OCI-LY7 (cell line): ENCODE results near the gene C9orf78. TPM values are rescaled to one million over a fixed set of nuclear protein-coding genes. Genes with fewer than 3 reads are reported as not detected.

ENCODE experiments used
- BruUV-seq: library from RNA; stranded (reverse); fragments of 400-500 nt; replicated peaks from 2 replicates; lab custom pipeline; 2021; lab: Mats Ljungman, UMichigan
- CTCF ChIA-PET: fragments of 300-600 bp; sonication (Branson Sonifier 250); formaldehyde crosslinking; loops from one replicate; lab custom pipeline; 2022; ENCODE audit warnings: antibody characterized with exemption; ENCODE audit not compliant: unreplicated experiment; lab: Charles Lee
- POLR2A ChIA-PET: fragments of 300-600 bp; sonication (Branson Sonifier 250); formaldehyde crosslinking; loops from one replicate; lab custom pipeline; 2022; ENCODE audit warnings: antibody characterized with exemption; lab: Charles Lee
- DNase-seq: peaks from one replicate; pipeline ENCODE4 v3.0.0-alpha.2; 2015; ENCODE audit warnings: low spot score
- H2AFZ ChIP-seq: fragments of 200-600 bp; sonication (generic), shearing (Covaris generic); 2 replicates; pipeline ENCODE4 v1.6.1; 2014; ENCODE audit warnings: mild to moderate bottlenecking, antibody characterized with exemption, low read length, moderate library complexity
- H3K27ac ChIP-seq: fragments of 200-600 bp; sonication (generic); 2 replicates; pipeline ENCODE4 v1.5.1; 2014; ENCODE audit warnings: mixed run types, low read depth, mild to moderate bottlenecking, moderate library complexity, low read length, inconsistent platforms; ENCODE audit not compliant: poor library complexity, severe bottlenecking
- H3K36me3 ChIP-seq: fragments of 200-600 bp; sonication (generic); 2 replicates; pipeline ENCODE4 v1.6.1; 2014; ENCODE audit warnings: mild to moderate bottlenecking, antibody characterized with exemption, low read length, moderate library complexity, mixed read lengths; ENCODE audit not compliant: insufficient read depth
- H3K4me1 ChIP-seq: fragments of 200-600 bp; sonication (generic); 2 replicates; pipeline ENCODE4 v1.5.1; 2014; ENCODE audit warnings: mild to moderate bottlenecking, low read length; ENCODE audit not compliant: insufficient read depth, poor library complexity, severe bottlenecking
- H3K4me2 ChIP-seq: fragments of 200-600 bp; sonication (generic); 2 replicates; pipeline ENCODE4 v1.6.1; 2014; ENCODE audit warnings: mild to moderate bottlenecking, low read length
- H3K4me3 ChIP-seq: fragments of 200-600 bp; sonication (generic); 2 replicates; pipeline ENCODE4 v1.5.1; 2014; ENCODE audit warnings: mild to moderate bottlenecking, low read depth, low read length; ENCODE audit not compliant: poor library complexity, severe bottlenecking
- H3K79me2 ChIP-seq: fragments of 200-600 bp; sonication (generic); 2 replicates; pipeline ENCODE4 v1.6.1; 2016; ENCODE audit warnings: low read depth, mild to moderate bottlenecking, low read length, moderate library complexity, mixed read lengths; ENCODE audit not compliant: insufficient read depth
- H3K9me2 ChIP-seq: fragments of 200-600 bp; sonication (generic); 2 replicates; pipeline ENCODE4 v1.6.1; 2016; ENCODE audit warnings: mild to moderate bottlenecking, low read length, mixed read lengths; ENCODE audit not compliant: insufficient read depth
- H3K9me3 ChIP-seq: fragments of 200-600 bp; sonication (generic); 2 replicates; pipeline ENCODE4 v1.6.1; 2014; ENCODE audit warnings: mild to moderate bottlenecking, mixed run types, low read length, mixed read lengths
- H4K20me1 ChIP-seq: fragments of 200-600 bp; sonication (generic); 2 replicates; pipeline ENCODE4 v1.6.1; 2014; ENCODE audit warnings: mild to moderate bottlenecking, antibody characterized with exemption, low read length, moderate library complexity, mixed read lengths; ENCODE audit not compliant: insufficient read depth
- EZH2phosphoT487 ChIP-seq: fragments of 200-600 bp; sonication (generic); IDR thresholded peaks from 2 replicates; pipeline ENCODE4 v1.6.1; 2018; ENCODE audit warnings: low read depth, borderline replicate concordance, mild to moderate bottlenecking, mixed run types, antibody characterized with exemption, low read length, moderate library complexity, mixed read lengths
- intact Hi-C: fragments of 100-400 bp; cut with micrococcal nuclease; formaldehyde crosslinking; loops from one replicate; pipeline ENCODE4 v1.10.0; 2022; ENCODE audit not compliant: unreplicated experiment
- microRNA-seq: library from miRNA; unstranded; fragments of <30 nt; microRNA quantifications from one replicate; pipeline ENCODE4 v1.2.0, GENCODE V29; 2022; ENCODE audit warnings: borderline replicate concordance
- small RNA-seq: library from RNA; depleted of rRNA; stranded (forward); fragments of <200 nt; gene quantifications from one replicate; pipeline ENCODE3, GENCODE V24; 2014
- total RNA-seq, 2 experiments: library from RNA; depleted of rRNA in 1 of 2; stranded (reverse); fragments of >200 nt in 1 of 2; shearing (Covaris generic) in 1 of 2; gene quantifications; 2 replicates each; pipeline ENCODE4 v1.2.3, GENCODE V29; 2014 to 2022
- TF ChIP-seq, protein P1 (sequence below): fragments of 200-600 bp; sonication (generic); conservative IDR thresholded peaks from 2 replicates; pipeline ENCODE4 v1.5.1; 2014; ENCODE audit warnings: mild to moderate bottlenecking, antibody characterized with exemption, low read length, moderate library complexity, mixed read lengths

Gene C9orf78
- total RNA-seq, 2 experiments from 2014 or later = 49.4 to 60.6 TPM

DNA sequence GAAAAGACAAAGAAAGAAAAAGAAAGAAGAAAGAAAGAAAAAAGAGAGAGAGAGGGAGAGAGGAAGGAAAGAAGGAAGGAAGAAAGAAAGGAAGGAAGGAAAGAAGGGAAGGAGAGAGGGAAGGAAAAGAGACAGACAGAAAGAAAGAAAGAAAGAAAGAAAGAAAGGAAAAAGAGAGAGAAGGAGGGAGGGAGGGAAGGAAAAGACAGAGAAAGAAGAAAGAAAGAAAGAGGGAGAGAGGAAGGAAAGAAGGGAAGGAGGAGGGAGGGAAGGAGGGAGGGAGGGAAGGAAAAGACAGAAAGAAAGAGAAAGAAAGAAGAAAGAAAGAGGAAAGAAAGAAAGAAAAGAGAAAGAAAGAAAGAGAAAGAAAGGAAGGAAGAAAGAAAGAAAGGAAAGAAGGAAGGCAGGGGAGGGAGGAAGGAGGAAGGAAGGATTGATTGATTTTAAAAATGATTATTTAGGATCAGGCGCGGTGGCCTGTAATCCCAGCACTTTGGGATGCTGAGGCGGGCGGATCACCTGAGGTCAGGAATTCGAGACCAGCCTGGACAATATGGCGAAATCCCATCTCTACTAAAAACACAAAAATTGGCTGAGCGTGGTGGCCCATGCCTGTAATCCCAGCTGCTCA is 55.4 kb downstream of the C9orf78 start:
- Histone ChIP-seq H3K27ac (no peak overlapping the region), H4K20me1 (no peaks in the 10 kb centered on the region), H3K4me1 (no peaks in the 10 kb centered on the region), H3K9me2 (no peaks in the 10 kb centered on the region), H3K4me2 (no peak overlapping the region), H3K79me2 (no peaks in the 10 kb centered on the region), H3K9me3 (no peaks in the 10 kb centered on the region), H3K4me3 (no peak overlapping the region), H2AFZ (no peak overlapping the region), H3K36me3 (no peaks in the 10 kb centered on the region)
- CTCF ChIA-PET = no interaction called here
- intact Hi-C loops = no loop called here
- DNase-seq = no peak
- POLR2A ChIA-PET = interaction anchor here (0.7 kb wide), 1 partner anchor 268 kb away, joined by 3 read pairs; no protein-coding TSS in a partner anchor
- TF ChIP-seq, protein P1, sequence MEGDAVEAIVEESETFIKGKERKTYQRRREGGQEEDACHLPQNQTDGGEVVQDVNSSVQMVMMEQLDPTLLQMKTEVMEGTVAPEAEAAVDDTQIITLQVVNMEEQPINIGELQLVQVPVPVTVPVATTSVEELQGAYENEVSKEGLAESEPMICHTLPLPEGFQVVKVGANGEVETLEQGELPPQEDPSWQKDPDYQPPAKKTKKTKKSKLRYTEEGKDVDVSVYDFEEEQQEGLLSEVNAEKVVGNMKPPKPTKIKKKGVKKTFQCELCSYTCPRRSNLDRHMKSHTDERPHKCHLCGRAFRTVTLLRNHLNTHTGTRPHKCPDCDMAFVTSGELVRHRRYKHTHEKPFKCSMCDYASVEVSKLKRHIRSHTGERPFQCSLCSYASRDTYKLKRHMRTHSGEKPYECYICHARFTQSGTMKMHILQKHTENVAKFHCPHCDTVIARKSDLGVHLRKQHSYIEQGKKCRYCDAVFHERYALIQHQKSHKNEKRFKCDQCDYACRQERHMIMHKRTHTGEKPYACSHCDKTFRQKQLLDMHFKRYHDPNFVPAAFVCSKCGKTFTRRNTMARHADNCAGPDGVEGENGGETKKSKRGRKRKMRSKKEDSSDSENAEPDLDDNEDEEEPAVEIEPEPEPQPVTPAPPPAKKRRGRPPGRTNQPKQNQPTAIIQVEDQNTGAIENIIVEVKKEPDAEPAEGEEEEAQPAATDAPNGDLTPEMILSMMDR = no peak
- no peak for TF ChIP-seq EZH2phosphoT487
- BruUV-seq = no TSS peak

DNA sequence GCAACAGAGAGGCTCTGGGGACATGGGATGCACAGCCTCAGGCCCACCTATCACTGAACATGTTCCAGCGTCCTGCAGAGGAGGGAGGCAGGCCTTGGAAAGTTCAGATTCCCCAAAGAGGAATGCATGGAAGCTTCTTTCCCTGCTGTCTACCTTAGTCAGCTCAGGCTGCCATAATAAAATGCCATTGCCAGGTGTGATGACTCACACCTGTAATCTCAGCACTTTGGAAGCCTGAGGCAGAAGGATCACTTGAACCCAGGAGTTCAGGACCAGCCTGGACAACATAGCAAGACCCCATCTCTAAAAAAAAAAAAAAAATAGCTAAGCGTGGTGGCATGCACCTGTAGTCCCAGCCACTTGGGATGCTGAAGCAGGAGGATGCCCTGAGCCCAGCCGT is 56.6 kb downstream of the C9orf78 start:
- no peak overlapping the region for H2AFZ ChIP-seq
- intact Hi-C loops = no loop called here
- TF ChIP-seq, protein P1 = no peak
- TF ChIP-seq EZH2phosphoT487 = no peak
- no peak overlapping the region for H3K4me3 ChIP-seq
- ChIA-PET CTCF (no interaction called here), POLR2A (no interaction called here)
- no peaks in the 10 kb centered on the region for H3K79me2 ChIP-seq
- H3K9me3 ChIP-seq = no peaks in the 10 kb centered on the region
- no peaks in the 10 kb centered on the region; the same call in 1 of the 2 replicates for H4K20me1 ChIP-seq
- H3K9me2 ChIP-seq = no peaks in the 10 kb centered on the region
- no peaks in the 10 kb centered on the region for H3K4me1 ChIP-seq
- no peak overlapping the region for H3K27ac ChIP-seq
- no TSS peak for BruUV-seq
- DNase-seq = no peak
- no peaks in the 10 kb centered on the region for H3K36me3 ChIP-seq
- no peak overlapping the region for H3K4me2 ChIP-seq

DNA sequence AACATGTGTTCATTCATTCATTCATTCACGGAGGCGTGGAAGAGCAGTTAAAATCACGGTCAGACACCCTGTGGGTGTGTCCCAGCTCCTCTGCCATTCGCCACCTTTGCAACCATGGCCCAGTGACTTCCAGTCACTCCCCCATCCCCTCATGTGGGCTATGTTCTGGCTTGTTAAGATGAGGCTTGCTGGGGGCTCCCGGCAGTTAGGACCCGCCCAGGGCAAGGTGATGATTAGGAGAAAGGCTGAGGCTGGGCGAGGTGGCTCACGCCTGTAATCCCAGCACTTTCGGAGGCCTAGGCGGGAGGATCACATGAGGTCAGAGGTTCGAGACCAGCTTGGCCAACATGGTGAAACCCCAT is 57.3 kb downstream of the C9orf78 start:
- H4K20me1 ChIP-seq = no peaks in the 10 kb centered on the region; the same call in 1 of the 2 replicates
- H3K4me2 ChIP-seq = no peak overlapping the region
- H3K9me3 ChIP-seq = no peaks in the 10 kb centered on the region
- DNase-seq = no peak
- H3K9me2 ChIP-seq = no peaks in the 10 kb centered on the region
- no peaks in the 10 kb centered on the region for H3K36me3 ChIP-seq
- H2AFZ ChIP-seq = no peak overlapping the region
- no peak overlapping the region for H3K4me3 ChIP-seq
- ChIA-PET CTCF (no interaction called here), POLR2A (no interaction called here)
- BruUV-seq = no TSS peak
- H3K4me1 ChIP-seq = no peaks in the 10 kb centered on the region
- intact Hi-C loops = no loop called here
- no peak overlapping the region for H3K27ac ChIP-seq
- no peaks in the 10 kb centered on the region for H3K79me2 ChIP-seq
- TF ChIP-seq EZH2phosphoT487 = no peak
- TF ChIP-seq, protein P1 = no peak

Small RNAs within 50 kb of the gene (microRNA-seq; reads per million reads assigned to microRNA genes)
- not detected for gene MIR6855

Small RNAs within 50 kb of the gene (small RNA-seq; reads per million reads assigned to genes)
- not detected for gene MIR6855

Other genes starting within 250 kb of the C9orf78 start
- not detected in 2 replicates for gene C9orf50, start 214.2 kb downstream of the C9orf78 start, total RNA-seq (2014; rRNA removed; shearing (Covaris generic))
- not detected in 2 replicates for gene C9orf50, start 214.2 kb downstream of the C9orf78 start, total RNA-seq (2022)
- 46.6 and 51.9 TPM in 2 replicates for gene NTMT1, start 209.1 kb downstream of the C9orf78 start, total RNA-seq (2014; rRNA removed; shearing (Covaris generic))
- gene NTMT1, start 209.1 kb downstream of the C9orf78 start, total RNA-seq (2022) = 59.8 and 64.2 TPM in 2 replicates
- gene ASB6, start 193.1 kb downstream of the C9orf78 start, total RNA-seq (2014; rRNA removed; shearing (Covaris generic)) = 17.5 and 21.4 TPM in 2 replicates
- gene ASB6, start 193.1 kb downstream of the C9orf78 start, total RNA-seq (2022) = 18.9 and 19.0 TPM in 2 replicates
- not detected in 2 replicates for gene PRRX2, start 169.6 kb downstream of the C9orf78 start, total RNA-seq (2014; rRNA removed; shearing (Covaris generic))
- not detected in 2 replicates for gene PRRX2, start 169.6 kb downstream of the C9orf78 start, total RNA-seq (2022)
- not detected in 2 replicates for gene PTGES, start 82.2 kb downstream of the C9orf78 start, total RNA-seq (2014; rRNA removed; shearing (Covaris generic))
- not detected in 2 replicates for gene PTGES, start 82.2 kb downstream of the C9orf78 start, total RNA-seq (2022)
- 12.0 and 13.3 TPM in 2 replicates for gene TOR1B, start 32.1 kb downstream of the C9orf78 start, total RNA-seq (2014; rRNA removed; shearing (Covaris generic))
- gene TOR1B, start 32.1 kb downstream of the C9orf78 start, total RNA-seq (2022) = 14.9 and 18.4 TPM in 2 replicates
- gene TOR1A, start 11.1 kb downstream of the C9orf78 start, total RNA-seq (2014; rRNA removed; shearing (Covaris generic)) = 32.7 and 34.9 TPM in 2 replicates
- gene TOR1A, start 11.1 kb downstream of the C9orf78 start, total RNA-seq (2022) = 37.0 and 37.4 TPM in 2 replicates
- gene USP20, start 183 bp upstream of the C9orf78 start, total RNA-seq (2014; rRNA removed; shearing (Covaris generic)) = 14.4 and 15.5 TPM in 2 replicates
- 24.1 and 26.1 TPM in 2 replicates for gene USP20, start 183 bp upstream of the C9orf78 start, total RNA-seq (2022)
- gene FNBP1, start 207.9 kb upstream of the C9orf78 start, total RNA-seq (2014; rRNA removed; shearing (Covaris generic)) = 93.3 and 117 TPM in 2 replicates
- gene FNBP1, start 207.9 kb upstream of the C9orf78 start, total RNA-seq (2022) = 164 and 168 TPM in 2 replicates
- gene GPR107, start 218.6 kb upstream of the C9orf78 start, total RNA-seq (2014; rRNA removed; shearing (Covaris generic)) = 8.7 and 10.4 TPM in 2 replicates
- gene GPR107, start 218.6 kb upstream of the C9orf78 start, total RNA-seq (2022) = 24.3 and 28.8 TPM in 2 replicates